HG02623 (cell line): ENCODE measurements around the gene KANK4.

Experiments used
- ATAC-seq: cut with Tn5 transposase; IDR thresholded peaks from one replicate; pipeline ENCODE4 v1.9.1; 2021; ENCODE audit warnings: moderate library complexity; ENCODE audit not compliant: unreplicated experiment

KANK4 gene

GRCh38 chr1:62307895-62308492 is 11.2 kb downstream of the KANK4 start:
- ATAC-seq = no peak

DNA sequence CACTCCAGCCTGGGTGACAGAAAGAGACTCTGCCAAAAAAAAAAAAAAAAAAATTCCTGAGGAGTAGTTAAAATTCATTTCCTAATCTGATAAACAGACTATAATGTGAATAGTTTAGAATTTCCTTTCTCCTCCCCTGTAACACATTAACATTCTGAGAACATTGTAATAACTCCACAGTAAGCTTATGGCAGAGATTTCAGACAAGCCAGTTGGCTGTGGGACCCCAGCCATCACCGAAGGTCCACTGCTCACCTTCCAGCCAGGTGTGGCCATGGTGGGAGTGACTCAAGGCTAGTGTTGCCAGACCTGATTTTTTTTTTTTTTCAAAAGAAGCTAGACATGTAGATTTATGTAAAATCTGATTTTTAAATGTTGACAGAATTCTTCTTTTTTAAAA is 11.8 kb downstream of the KANK4 start:
- ATAC-seq = no peak

DNA sequence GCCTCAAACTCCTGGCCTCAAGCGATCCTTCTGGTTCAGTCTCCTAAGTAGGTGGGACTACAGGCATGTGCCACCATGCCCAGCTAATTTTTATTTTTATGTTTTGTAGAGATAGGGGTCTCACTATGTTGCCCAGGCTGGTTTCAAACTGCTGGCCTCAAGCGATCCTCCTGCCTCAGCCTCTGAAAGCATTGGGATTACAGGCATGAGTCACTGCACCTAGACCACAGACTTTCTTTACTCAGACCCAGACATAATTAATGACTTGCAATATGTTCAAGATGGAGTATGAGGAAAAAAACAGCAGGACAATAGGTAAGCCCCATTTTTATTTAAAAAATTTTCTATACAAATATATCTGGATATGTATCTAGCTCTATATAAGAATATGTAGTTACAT is 13.2 kb downstream of the KANK4 start:
- ATAC-seq = no peak

DNA sequence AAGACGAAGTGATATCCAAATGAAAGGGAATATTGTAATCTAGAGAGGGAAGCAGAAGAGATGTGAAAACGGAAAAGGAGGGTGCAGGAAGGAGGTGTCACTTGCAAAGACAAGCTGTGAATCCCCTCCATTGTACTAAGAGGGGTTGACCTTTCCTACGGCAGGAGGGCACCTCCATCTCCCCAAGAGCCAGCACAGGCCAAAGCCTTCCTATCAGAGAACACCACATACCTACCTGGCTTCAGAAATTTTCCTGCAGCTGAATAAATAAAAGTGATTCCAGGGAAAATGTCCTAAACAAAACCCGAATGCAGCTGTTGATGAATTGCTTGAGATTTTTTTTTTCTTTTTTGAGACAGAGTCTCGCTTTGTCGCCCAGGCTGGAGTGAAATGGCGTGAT is 14.3 kb downstream of the KANK4 start:
- ATAC-seq = no peak

DNA sequence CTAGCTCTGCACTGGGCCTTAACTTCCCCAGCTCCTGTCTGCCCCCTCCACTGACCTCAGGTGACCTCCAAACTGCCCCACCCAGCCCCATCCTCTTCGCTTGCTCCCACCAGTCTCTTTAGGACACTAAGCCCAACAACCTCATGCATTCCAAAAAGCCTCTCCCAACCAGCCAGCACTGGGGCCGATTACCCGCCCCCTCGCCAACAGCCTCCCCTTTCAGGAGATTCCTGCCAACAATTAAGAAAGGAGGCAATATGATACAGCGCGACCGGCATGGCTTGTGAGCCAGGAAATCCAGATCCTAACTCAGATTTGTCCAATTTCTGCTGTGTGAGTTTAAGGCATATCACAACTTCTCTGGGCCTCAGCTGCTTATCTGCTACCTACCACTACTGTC is 14.7 kb downstream of the KANK4 start:
- ATAC-seq = no peak

DNA sequence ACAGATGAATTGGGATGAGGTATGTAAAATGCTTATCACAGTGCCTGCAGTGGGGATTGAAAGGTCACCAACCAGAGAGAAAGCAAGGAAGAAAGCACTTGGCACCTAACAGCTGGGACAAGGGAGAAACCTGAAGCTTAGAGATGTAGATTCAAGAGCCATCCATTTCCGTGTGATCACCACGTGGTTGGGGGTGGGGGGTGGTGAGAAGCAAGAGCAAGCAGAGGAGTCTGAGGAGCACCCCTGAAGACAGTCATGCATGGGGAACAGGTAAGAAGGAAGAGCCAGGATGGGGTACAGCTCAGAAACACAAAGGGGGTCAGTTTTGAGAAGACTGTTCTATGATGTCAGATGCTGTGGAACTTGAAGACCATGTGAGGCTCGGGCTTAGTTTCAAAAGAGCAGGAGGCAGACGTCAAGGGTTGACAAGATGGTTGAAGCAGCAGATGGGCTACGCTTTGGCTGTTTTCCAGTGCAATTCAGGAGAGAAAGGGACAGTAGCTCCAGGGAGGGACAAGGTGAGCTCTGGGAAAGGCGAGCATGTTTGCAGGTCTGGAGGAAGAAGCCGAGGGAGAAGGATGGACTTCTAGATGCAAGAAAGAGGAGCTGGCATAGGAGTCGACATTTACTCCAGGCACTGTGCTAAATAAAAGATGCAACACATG is 17.4 kb downstream of the KANK4 start:
- no peak for ATAC-seq

DNA sequence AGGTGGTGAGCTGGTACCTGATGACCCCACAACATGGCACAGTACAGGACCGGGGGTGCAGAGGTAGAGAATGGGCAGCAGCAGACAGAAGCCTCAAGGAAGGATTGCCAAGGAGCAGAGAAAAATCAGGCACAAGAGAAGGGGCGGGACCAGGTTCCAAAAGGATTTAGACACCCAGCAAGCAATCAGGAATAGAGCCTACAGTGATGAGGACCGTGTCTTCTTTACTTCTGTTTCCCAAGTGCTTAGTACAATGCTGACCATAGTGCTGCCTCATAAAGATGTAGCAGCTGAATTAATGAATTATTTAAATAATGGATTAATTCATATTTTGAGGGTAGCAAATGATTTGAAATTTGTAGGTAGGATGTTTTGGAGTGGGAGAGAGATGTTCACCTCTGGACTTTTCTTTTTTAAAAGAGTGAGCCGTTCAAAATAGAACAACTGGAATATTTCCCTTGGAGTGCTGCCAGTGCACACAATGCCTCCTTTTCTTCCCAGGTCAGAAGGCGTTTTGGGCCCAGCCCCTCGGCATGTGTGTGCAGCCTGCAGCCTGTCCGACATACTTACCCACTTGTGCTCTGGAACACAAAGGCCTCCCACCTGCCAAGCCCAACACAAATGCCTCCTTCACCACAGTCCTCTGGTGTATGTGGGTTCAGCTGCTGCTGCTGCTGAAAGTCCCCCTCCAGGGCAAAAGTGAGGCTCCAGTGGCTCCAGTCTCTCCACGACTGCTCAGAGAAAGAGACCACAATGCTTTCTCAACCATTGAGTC is 19.6 kb downstream of the KANK4 start:
- ATAC-seq = no peak

DNA sequence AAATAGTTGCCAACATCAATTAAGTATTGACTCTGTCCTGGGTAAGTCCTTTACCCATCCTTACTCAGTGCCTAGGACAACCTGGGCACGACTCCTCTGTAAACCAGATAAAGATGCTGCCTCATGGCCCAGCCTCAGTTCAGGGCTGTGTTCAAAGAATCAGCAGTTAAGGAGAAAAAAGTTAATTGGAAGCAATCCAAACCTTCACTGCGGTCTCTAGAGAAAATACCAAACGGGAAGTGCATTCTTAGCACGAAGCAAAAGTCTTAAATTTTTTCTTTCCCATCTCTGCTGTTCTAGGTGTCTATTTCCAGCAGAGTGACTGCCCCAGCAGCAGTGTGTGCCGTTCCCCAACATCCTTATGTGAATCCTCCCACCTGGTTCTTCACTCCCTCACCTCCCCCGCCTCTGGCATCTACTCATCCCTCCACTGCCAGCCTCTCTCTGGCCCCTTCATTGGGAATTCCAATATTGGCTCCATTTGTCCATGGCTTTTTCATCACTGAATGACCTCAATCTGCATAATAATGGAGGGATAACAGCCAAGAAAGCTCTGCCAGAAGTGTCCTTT is 23.2 kb downstream of the KANK4 start:
- ATAC-seq = peak; percentile 66

- no peak for ATAC-seq
These were observed 25.0 kb downstream of the KANK4 start for GRCh38 chr1:62294261-62294660.

GRCh38 chr1:62288662-62289061 is 30.6 kb downstream of the KANK4 start:
- ATAC-seq = no peak

DNA sequence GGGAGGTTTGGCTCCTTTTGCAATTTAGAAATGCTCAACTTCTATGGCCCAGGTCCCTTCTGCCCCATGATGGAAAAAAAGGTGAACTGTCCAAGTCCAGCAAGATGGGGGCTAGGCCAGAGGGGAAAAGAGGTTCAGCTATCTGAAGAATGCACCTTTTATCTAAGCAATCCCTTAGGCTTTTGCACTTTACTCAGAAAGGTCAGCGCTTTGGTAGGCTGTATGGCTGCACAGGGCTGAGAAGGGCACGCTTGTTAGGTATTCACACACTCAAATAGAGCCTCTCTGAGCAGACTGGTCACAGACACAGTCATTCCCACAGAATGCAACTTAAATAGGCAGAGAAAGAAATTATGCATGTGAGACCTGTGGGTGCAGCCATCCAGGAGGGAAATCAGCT is 31.0 kb downstream of the KANK4 start:
- no peak for ATAC-seq

DNA sequence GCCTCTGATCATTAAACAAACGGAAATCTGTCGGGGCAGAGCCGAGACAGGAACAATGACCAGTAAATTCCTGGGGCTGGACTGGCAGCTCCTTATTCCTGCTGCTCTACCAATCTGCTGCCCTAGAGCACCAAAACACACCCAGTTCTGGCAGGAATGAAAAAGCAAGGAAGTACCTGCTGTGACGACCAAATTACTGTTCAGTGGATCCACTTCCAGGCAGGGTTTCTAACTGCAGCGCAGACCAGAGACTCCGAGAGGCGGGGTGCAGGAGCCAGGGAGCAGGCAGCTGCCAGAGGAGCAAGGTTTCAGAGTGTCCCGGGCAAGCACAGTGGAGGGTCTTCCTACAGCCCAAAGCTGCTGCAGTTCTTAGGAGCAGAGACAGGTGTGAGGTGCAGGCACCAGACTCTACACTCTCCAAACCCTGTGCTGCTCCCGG is 32.4 kb downstream of the KANK4 start:
- no peak for ATAC-seq

GRCh38 chr1:62285984-62286785 is 33.0 kb downstream of the KANK4 start:
- no peak for ATAC-seq

GRCh38 chr1:62285440-62285839 is 33.8 kb downstream of the KANK4 start:
- ATAC-seq = no peak

DNA sequence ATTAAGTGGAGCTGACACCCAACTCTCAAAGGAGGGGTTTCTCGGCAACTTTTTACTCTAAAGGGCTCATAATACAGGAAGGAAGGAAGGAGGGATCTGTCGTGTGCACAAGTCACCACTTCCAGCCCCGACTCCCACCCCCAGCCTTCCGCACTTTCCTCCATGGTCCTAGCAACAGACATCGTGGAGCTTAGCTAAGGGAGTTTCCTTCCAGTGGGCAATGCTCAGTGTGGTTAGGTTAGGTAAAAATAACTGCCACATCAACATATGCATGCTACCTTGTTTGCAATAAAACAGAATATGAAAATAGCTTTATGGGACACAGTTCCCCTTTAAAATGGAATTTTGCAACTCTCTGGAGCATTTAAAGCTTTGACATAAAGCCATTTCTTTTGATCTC is 35.2 kb downstream of the KANK4 start:
- no peak for ATAC-seq

GRCh38 chr1:62282909-62283755 is 36.1 kb downstream of the KANK4 start:
- no peak for ATAC-seq

DNA sequence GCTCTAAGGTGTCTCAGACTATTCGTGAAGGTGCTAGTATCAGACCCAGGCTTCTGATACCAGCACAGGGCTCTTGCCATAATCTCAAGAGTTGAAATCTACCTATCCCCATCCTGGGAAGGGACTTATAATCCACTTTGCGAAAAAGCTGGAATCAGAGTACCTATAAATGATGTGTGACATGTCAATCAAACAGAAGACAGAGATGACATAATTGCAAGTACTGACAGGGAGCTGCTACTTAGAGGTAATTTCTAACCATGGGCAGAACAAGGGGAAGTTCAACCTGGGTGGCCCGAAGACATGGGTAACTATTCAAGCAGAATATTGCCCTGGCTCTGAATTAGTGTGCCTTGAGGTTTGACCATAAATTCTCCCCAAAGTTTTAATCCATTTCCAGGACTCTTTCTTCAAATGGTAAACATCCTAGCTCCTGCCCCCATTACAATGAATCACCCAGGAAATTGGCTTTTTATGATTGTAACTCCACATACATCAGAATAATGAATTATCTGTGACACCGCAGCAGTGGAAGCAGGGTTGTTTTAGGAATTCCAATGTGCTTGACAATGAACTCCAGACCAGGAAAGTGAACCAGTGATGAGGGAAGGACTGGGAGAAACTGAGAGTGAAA is 37.2 kb downstream of the KANK4 start:
- no peak for ATAC-seq

- no peak for ATAC-seq
These were observed 38.2 kb downstream of the KANK4 start for GRCh38 chr1:62280960-62281465.

GRCh38 chr1:62280150-62280549 is 39.1 kb downstream of the KANK4 start:
- ATAC-seq = no peak
